Thoracic aorta (tissue), 2 donors: ENCODE results near the gene KLF8. TPM values are rescaled to one million over a fixed set of nuclear protein-coding genes. Genes with fewer than 3 reads are reported as not detected.
A peak's percentile ranks its signal among the peaks of the same experiment; 100 is the strongest.

Source experiments
- ATAC-seq: fragments of 150-250 bp; one replicate; pipeline ENCODE4 v1.8.0; 2017; ENCODE audit warnings: low read depth; ENCODE audit not compliant: insufficient number of reproducible peaks, low FRiP score
- DNase-seq: peaks from one replicate; pipeline ENCODE4 v3.0.0-alpha.2; 2020; ENCODE audit warnings: low spot score
- H3K27ac ChIP-seq, 2 donors: fragments of 200-600 bp; sonication (generic); 1 replicate in 1 of 2; 2 replicates in 1 of 2; pipeline ENCODE4 v1.5.1; 2016; ENCODE audit warnings: mild to moderate bottlenecking in 2 of 2, moderate library complexity in 2 of 2
- H3K27me3 ChIP-seq: fragments of 200-600 bp; sonication (generic); replicated peaks from 2 replicates; pipeline ENCODE4 v1.6.0; 2016; ENCODE audit warnings: mild to moderate bottlenecking; ENCODE audit not compliant: insufficient read depth
- H3K36me3 ChIP-seq: fragments of 200-600 bp; sonication (generic); one replicate; pipeline ENCODE4 v1.5.1; 2016
- H3K4me1 ChIP-seq, 2 donors: fragments of 200-600 bp; sonication (generic); 1 replicate in 1 of 2; 2 replicates in 1 of 2; pipeline versions ENCODE4 v1.5.1 to v1.6.0; 2016; ENCODE audit warnings: low read depth in 2 of 2, mild to moderate bottlenecking in 1 of 2; ENCODE audit not compliant: control insufficient read depth in 1 of 2
- H3K4me3 ChIP-seq: fragments of 200-600 bp; sonication (generic); 2 replicates; pipeline ENCODE4 v1.5.1; 2016; ENCODE audit warnings: mild to moderate bottlenecking
- H3K9me3 ChIP-seq: fragments of 200-600 bp; sonication (generic); 2 replicates; pipeline ENCODE4 v1.5.1; 2016
- total RNA-seq, 2 donors: library from RNA; depleted of rRNA; stranded (reverse); fragments of >200 nt; gene quantifications; one replicate each; pipeline versions ENCODE4 v1.1.0 to v1.2.3, GENCODE V29; 2016
- TF ChIP-seq, protein P1 (sequence below): fragments of 200-600 bp; sonication (generic); IDR thresholded peaks from one replicate; pipeline ENCODE4 v1.5.1; 2019; ENCODE audit warnings: antibody characterized with exemption

The KLF8 gene
- total RNA-seq, 2 donors from 2014 or later, result 16.4 to 17.2 TPM

- Histone ChIP-seq H3K27ac (no peak overlapping the region), H3K9me3 (no peaks in the 10 kb centered on the region), H3K4me3 (no peak overlapping the region), H3K4me1 (no peaks in the 10 kb centered on the region), H3K27me3 (no peaks in the 10 kb centered on the region), H3K36me3 (no peaks in the 10 kb centered on the region)
- ATAC-seq, result no peak
- TF ChIP-seq, protein P1, sequence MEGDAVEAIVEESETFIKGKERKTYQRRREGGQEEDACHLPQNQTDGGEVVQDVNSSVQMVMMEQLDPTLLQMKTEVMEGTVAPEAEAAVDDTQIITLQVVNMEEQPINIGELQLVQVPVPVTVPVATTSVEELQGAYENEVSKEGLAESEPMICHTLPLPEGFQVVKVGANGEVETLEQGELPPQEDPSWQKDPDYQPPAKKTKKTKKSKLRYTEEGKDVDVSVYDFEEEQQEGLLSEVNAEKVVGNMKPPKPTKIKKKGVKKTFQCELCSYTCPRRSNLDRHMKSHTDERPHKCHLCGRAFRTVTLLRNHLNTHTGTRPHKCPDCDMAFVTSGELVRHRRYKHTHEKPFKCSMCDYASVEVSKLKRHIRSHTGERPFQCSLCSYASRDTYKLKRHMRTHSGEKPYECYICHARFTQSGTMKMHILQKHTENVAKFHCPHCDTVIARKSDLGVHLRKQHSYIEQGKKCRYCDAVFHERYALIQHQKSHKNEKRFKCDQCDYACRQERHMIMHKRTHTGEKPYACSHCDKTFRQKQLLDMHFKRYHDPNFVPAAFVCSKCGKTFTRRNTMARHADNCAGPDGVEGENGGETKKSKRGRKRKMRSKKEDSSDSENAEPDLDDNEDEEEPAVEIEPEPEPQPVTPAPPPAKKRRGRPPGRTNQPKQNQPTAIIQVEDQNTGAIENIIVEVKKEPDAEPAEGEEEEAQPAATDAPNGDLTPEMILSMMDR, result no peak
- DNase-seq, result no peak
Observed at GRCh38 chrX:56221101-56221500, 11.1 kb upstream of the KLF8 start.

DNA sequence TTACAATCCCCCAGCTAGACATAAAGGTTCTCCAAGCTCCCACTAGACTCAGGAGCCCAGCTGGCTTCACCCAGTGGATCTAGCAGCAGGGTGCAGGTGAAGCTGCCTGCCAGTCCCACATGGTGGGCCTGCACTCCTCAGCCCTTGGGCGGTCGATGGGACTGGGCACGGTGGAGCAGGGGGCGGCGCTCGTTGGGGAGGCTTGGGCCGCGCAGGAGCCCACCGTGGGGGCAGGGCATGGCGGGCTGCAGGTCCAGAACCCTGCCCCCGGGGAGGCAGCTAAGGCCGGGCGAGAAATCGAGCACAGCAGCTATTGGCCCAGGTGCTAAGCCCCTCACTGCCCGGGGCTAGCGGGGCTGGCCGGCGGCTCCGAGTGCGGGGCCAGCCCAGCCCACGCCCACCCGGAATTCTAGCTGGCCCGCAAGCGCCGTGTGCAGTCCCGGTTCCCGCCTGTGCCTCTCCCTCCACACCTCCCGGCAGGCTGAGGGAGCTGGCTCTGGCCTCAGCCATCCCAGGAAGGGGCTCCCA, 9.6 kb upstream of the KLF8 start:
- DNase-seq (no peak), ATAC-seq (no peak)
- no peak overlapping the region for H3K27ac ChIP-seq
- H3K9me3 ChIP-seq, result no peaks in the 10 kb centered on the region
- H3K4me3 ChIP-seq, result no peak overlapping the region
- TF ChIP-seq, protein P1, result no peak
- H3K4me1 ChIP-seq, result no peaks in the 10 kb centered on the region
- H3K27me3 ChIP-seq, result no peaks in the 10 kb centered on the region
- H3K36me3 ChIP-seq, result no peaks in the 10 kb centered on the region

DNA sequence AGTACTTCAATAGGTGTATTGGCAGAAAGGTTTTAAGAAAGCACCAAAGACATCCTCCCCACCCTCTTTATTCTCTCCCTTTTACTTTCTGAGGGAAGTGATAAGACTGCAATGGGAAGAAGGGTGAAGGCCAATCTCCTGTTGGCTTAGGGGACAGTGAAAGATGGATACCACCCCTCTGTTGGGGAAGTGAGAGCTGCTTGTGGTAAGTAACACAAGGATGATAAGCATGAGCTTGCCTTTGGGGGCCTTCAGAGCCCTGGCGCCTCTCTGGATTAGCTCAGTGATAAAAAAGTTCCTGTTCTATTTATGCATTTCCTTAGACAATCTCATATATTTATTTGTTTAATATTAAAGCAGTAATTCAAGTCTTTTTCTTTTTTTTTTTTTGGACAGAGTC, 5.2 kb upstream of the KLF8 start:
- H3K4me3 ChIP-seq, result no peak overlapping the region
- TF ChIP-seq, protein P1, result no peak
- DNase-seq (no peak), ATAC-seq (no peak)
- H3K27ac ChIP-seq, result no peak overlapping the region
- H3K4me1 ChIP-seq, result no peaks in the 10 kb centered on the region
- no peaks in the 10 kb centered on the region for H3K27me3 ChIP-seq
- H3K36me3 ChIP-seq, result no peaks in the 10 kb centered on the region
- H3K9me3 ChIP-seq, result no peaks in the 10 kb centered on the region

- Histone ChIP-seq H3K4me3 (no peak overlapping the region), H3K4me1 (no peaks in the 10 kb centered on the region), H3K27me3 (no peaks in the 10 kb centered on the region), H3K36me3 (no peaks in the 10 kb centered on the region), H3K27ac (no peak overlapping the region), H3K9me3 (no peaks in the 10 kb centered on the region)
- DNase-seq (no peak), ATAC-seq (no peak)
- TF ChIP-seq, protein P1, result no peak
Observed at GRCh38 chrX:56228914-56229313, 3.2 kb upstream of the KLF8 start.

DNA sequence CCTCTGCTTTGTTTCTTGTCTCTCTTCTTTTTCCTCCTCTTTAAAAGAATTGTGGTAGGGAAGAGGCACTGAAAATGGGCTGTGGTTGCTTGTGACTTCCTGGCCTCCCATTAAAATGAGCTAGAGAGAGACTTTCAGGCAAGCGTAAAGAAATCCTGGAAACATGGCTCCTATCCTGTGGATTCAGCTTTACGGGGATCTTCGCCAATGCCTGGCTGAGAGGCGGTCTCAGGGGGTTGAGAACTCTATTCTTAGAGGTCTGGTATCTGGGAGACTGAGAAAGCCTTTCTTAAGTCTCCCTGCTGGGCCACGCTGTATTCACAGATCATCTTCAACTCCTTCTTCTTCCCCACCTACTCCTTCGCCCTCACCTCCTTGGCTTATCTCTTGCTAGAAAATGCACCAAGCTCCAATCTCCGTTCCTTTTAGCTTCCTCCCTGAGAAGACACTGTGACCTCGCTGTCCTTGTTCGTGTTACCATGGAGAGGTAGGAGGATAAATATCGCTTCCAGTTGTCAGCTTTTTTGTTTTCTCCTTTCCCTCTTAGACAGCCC, 542 bp upstream of the KLF8 start:
- H3K27ac ChIP-seq, result peak overlapping the region; percentile 49 to 69
- TF ChIP-seq, protein P1, result no peak
- H3K36me3 ChIP-seq, result no peaks in the 10 kb centered on the region
- no peak for DNase-seq
- no peaks in the 10 kb centered on the region for H3K27me3 ChIP-seq
- no peaks in the 10 kb centered on the region for H3K9me3 ChIP-seq
- H3K4me1 ChIP-seq, result peaks cover 0 to 10% of the 10 kb centered on the region in 2 donors
- H3K4me3 ChIP-seq, result peak overlapping the region; percentile 84
- ATAC-seq, result no peak
